HepG2 (cell line): ENCODE results near the gene TBC1D24. TPM values are rescaled to one million over a fixed set of nuclear protein-coding genes. Genes with fewer than 3 reads are reported as not detected.

Experiments used
- CCDC6 ChIP-seq: sonication (generic); formaldehyde crosslinking; IDR thresholded peaks from 2 replicates; pipeline ENCODE4 v1.8.1; 2022; ENCODE audit warnings: mild to moderate bottlenecking, missing genetic modification reagents, moderate library complexity
- EZH2 ChIP-seq: conservative IDR thresholded peaks from 2 replicates; pipeline ENCODE4 v1.6.1; 2012; ENCODE audit warnings: mild to moderate bottlenecking, low read depth, low read length, moderate library complexity
- KAT7 ChIP-seq: IDR thresholded peaks from 2 replicates; pipeline ENCODE4 v1.6.1; 2018; ENCODE audit warnings: borderline replicate concordance, missing compliant biosample characterization
- MAZ ChIP-seq, 2 experiments: sonication (generic) in 1 of 2; formaldehyde crosslinking in 1 of 2; IDR thresholded peaks; 2 replicates each; pipeline versions ENCODE4 v1.5.0 to v1.6.1; 2012 to 2020; ENCODE audit warnings: low read depth in 2 of 2, mild to moderate bottlenecking in 2 of 2, borderline replicate concordance in 1 of 2, improper control_type of control experiment in 1 of 2, low read length in 1 of 2, missing genetic modification reagents in 1 of 2, moderate library complexity in 1 of 2
- NFRKB ChIP-seq: fragments of 450-650 bp; IDR thresholded peaks from 2 replicates; pipeline ENCODE4 v1.6.1; 2017
- PLRG1 ChIP-seq: fragments of 450-650 bp; conservative IDR thresholded peaks from 2 replicates; pipeline ENCODE4 v1.6.1; 2016
- POLR2A ChIP-seq, 2 experiments: IDR thresholded peaks; 2 replicates each; pipeline ENCODE4 v1.6.1; 2011; ENCODE audit warnings: low read depth in 2 of 2, low read length in 2 of 2, mild to moderate bottlenecking in 1 of 2, moderate library complexity in 1 of 2; ENCODE audit not compliant: insufficient read depth in 1 of 2
- REL ChIP-seq: sonication (generic); formaldehyde crosslinking; conservative IDR thresholded peaks from 2 replicates; pipeline ENCODE4 v1.8.0; 2022; ENCODE audit warnings: mild to moderate bottlenecking, missing genetic modification reagents, moderate library complexity
- TSC22D2 ChIP-seq: sonication (generic); formaldehyde crosslinking; IDR thresholded peaks from 2 replicates; pipeline ENCODE4 v1.5.1; 2020; ENCODE audit warnings: missing genetic modification reagents, mild to moderate bottlenecking, borderline replicate concordance
- ZNF20 ChIP-seq: sonication (generic); formaldehyde crosslinking; IDR thresholded peaks from 2 replicates; pipeline ENCODE4 v1.4.0; 2020; ENCODE audit warnings: mild to moderate bottlenecking, moderate library complexity, missing genetic modification reagents
- ZNF530 ChIP-seq: sonication (generic); formaldehyde crosslinking; IDR thresholded peaks from 2 replicates; pipeline ENCODE4 v1.5.0; 2020; ENCODE audit warnings: low read depth, mild to moderate bottlenecking, missing genetic modification reagents
- ZNF619 ChIP-seq: sonication (generic); formaldehyde crosslinking; IDR thresholded peaks from 2 replicates; pipeline ENCODE4 v1.4.0; 2020; ENCODE audit warnings: mild to moderate bottlenecking, missing genetic modification reagents
- ZNF670 ChIP-seq: sonication (generic); formaldehyde crosslinking; IDR thresholded peaks from 2 replicates; pipeline ENCODE4 v1.8.0; 2022; ENCODE audit warnings: mild to moderate bottlenecking, missing genetic modification reagents, borderline replicate concordance
- polyA plus RNA-seq, 8 experiments: library from polyadenylated mRNA; depleted of rRNA in 3 of 8; stranded (reverse) in 7 of 8; unstranded in 1 of 8; fragments of >200 nt; fragmentation: Illumina TruSeq in 4 of 8; extraction: Trizol in 4 of 8; gene quantifications; 2 replicates each; pipeline versions ENCODE4 v1.2.1 to v1.2.3, GENCODE V29; 2011 to 2016; ENCODE audit warnings: low read depth in 4 of 8, missing spikeins in 1 of 8, mixed read lengths in 1 of 8; ENCODE audit not compliant: insufficient read depth in 1 of 8
- total RNA-seq, 5 experiments: library from RNA; depleted of rRNA; stranded (reverse); fragments of >200 nt; fragmentation: Illumina TruSeq; extraction: Trizol; gene quantifications; 2 replicates each; pipeline ENCODE4 v1.2.3, GENCODE V29; 2016; ENCODE audit warnings: low read depth in 1 of 5
- TF ChIP-seq, protein P1 (sequence below): IDR thresholded peaks from 2 replicates; pipeline ENCODE4 v1.6.1; 2016; ENCODE audit warnings: low read depth, missing genetic modification reagents, missing compliant biosample characterization
- TF ChIP-seq, protein P2 (sequence below), 2 experiments: sonication (generic) in 1 of 2; formaldehyde crosslinking in 1 of 2; IDR thresholded peaks; 2 replicates each; pipeline versions ENCODE4 v1.6.1 to v1.9.0; 2014 to 2022; ENCODE audit warnings: antibody characterized with exemption in 1 of 2, borderline replicate concordance in 1 of 2, inconsistent platforms in 1 of 2, low read depth in 1 of 2, missing genetic modification reagents in 1 of 2
- TF ChIP-seq, protein P3 (sequence below): sonication (generic); formaldehyde crosslinking; IDR thresholded peaks from 2 replicates; pipeline ENCODE4 v1.8.0; 2022; ENCODE audit warnings: missing genetic modification reagents, low read depth, mild to moderate bottlenecking, borderline replicate concordance

TBC1D24 gene
- total and polyA plus RNA-seq, 2 of the 13 experiments (the other 11 are each of a cell fraction or from before 2014, with no cell fraction given) = 7.7 to 13.7 TPM

DNA sequence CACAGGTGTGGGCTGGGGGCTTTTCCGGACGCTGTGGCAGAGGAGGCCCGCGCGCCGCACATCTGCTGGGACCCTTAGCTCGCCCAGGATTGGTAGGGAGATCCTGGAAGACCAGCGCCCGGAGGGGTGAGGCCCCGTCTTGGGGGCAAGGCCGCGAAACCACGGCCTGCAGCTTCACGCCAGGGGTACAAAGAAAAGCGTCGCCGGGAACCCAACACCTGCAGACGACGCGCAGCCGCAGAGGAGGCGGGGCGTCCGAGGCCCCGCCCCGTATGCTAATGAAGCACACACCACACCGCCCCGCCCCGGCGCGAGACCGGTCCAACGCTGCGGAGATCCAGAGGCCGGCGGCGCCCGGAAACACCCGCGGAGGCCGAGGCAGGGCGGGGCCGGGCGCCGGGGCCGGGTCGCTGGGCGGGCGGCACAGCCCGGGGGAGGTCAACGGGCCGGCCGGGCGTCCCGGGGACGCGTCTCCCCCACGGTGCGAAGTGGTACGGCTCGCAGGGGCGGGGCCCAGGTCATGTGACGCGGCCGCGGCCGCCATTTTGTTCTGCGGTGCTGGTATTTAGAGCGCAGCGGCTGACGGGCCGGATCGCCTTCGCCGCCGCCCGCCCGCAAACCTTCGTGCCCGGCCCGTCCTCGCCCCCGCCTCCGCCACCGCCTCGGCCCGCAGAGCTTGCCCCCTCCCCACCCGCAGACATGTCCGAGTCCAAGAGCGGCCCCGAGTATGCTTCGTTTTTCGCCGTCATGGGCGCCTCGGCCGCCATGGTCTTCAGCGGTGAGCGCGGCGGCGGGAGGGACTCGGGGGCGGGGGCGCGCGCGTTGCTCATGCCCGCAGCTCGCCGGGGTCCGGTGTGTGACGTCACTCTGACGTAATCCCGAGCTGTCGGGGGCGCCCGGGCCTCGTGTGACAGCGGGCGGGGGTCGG is 38.7 kb downstream of the TBC1D24 start, which contains the start of gene ATP6V0C (continued):
- TF ChIP-seq, protein P1, sequence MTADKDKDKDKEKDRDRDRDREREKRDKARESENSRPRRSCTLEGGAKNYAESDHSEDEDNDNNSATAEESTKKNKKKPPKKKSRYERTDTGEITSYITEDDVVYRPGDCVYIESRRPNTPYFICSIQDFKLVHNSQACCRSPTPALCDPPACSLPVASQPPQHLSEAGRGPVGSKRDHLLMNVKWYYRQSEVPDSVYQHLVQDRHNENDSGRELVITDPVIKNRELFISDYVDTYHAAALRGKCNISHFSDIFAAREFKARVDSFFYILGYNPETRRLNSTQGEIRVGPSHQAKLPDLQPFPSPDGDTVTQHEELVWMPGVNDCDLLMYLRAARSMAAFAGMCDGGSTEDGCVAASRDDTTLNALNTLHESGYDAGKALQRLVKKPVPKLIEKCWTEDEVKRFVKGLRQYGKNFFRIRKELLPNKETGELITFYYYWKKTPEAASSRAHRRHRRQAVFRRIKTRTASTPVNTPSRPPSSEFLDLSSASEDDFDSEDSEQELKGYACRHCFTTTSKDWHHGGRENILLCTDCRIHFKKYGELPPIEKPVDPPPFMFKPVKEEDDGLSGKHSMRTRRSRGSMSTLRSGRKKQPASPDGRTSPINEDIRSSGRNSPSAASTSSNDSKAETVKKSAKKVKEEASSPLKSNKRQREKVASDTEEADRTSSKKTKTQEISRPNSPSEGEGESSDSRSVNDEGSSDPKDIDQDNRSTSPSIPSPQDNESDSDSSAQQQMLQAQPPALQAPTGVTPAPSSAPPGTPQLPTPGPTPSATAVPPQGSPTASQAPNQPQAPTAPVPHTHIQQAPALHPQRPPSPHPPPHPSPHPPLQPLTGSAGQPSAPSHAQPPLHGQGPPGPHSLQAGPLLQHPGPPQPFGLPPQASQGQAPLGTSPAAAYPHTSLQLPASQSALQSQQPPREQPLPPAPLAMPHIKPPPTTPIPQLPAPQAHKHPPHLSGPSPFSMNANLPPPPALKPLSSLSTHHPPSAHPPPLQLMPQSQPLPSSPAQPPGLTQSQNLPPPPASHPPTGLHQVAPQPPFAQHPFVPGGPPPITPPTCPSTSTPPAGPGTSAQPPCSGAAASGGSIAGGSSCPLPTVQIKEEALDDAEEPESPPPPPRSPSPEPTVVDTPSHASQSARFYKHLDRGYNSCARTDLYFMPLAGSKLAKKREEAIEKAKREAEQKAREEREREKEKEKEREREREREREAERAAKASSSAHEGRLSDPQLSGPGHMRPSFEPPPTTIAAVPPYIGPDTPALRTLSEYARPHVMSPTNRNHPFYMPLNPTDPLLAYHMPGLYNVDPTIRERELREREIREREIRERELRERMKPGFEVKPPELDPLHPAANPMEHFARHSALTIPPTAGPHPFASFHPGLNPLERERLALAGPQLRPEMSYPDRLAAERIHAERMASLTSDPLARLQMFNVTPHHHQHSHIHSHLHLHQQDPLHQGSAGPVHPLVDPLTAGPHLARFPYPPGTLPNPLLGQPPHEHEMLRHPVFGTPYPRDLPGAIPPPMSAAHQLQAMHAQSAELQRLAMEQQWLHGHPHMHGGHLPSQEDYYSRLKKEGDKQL (CRISPR knock-in tag) = no peak
- TF ChIP-seq ZNF20 (CRISPR knock-in tag) (no peak), POLR2A (IDR thresholded peaks at IDR 0.05; ENCODE audit: insufficient read depth in 1 of 2, low read depth in 2 of 2, low read length in 2 of 2) (peak; percentile 82 to 86), TSC22D2 (no peak), CCDC6 (peak; percentile 79), EZH2 (no peak), NFRKB (no peak), ZNF619 (CRISPR knock-in tag) (no peak), PLRG1 (no peak), MAZ (IDR thresholded peaks at IDR 0.05; ENCODE audit: borderline replicate concordance, low read depth, low read length) (no peak), MAZ (CRISPR knock-in tag; IDR thresholded peaks at IDR 0.05; ENCODE audit: low read depth) (peak; percentile 56; the same call in 1 of the 2 replicates), REL (CRISPR knock-in tag) (0 out of 2 replicates have a peak, but pooled peaks have one; percentile 18), ZNF530 (CRISPR knock-in tag) (no peak), ZNF670 (CRISPR knock-in tag) (peak; percentile 47; the same call in 1 of the 2 replicates), KAT7 (CRISPR knock-in tag) (no peak)
- TF ChIP-seq, protein P2, sequence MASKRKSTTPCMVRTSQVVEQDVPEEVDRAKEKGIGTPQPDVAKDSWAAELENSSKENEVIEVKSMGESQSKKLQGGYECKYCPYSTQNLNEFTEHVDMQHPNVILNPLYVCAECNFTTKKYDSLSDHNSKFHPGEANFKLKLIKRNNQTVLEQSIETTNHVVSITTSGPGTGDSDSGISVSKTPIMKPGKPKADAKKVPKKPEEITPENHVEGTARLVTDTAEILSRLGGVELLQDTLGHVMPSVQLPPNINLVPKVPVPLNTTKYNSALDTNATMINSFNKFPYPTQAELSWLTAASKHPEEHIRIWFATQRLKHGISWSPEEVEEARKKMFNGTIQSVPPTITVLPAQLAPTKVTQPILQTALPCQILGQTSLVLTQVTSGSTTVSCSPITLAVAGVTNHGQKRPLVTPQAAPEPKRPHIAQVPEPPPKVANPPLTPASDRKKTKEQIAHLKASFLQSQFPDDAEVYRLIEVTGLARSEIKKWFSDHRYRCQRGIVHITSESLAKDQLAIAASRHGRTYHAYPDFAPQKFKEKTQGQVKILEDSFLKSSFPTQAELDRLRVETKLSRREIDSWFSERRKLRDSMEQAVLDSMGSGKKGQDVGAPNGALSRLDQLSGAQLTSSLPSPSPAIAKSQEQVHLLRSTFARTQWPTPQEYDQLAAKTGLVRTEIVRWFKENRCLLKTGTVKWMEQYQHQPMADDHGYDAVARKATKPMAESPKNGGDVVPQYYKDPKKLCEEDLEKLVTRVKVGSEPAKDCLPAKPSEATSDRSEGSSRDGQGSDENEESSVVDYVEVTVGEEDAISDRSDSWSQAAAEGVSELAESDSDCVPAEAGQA (IDR thresholded peaks at IDR 0.05; ENCODE audit: low read depth) = peak; percentile 71; the same call in 1 of the 2 replicates
- TF ChIP-seq, protein P2 (CRISPR knock-in tag; IDR thresholded peaks at IDR 0.05; ENCODE audit: borderline replicate concordance) = no peak
- TF ChIP-seq, protein P3, sequence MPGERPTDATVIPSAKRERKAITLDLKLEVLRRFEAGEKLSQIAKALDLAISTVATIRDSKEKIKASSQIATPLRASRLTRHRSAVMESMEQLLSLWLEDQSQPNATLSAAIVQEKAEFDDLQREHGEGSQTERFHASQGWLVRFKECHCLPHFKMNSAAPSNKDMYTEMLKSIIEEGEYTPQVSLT (CRISPR knock-in tag) = no peak
